NT2/D1 (cell line): ENCODE data around the gene CPEB4.
A peak's percentile ranks its signal among the peaks of the same experiment; 100 is the strongest.

Experiments used
- DNase-seq: peaks from one replicate; pipeline ENCODE4 v3.0.0-alpha.2; 2011; ENCODE audit warnings: low read depth, low spot score
- H3K27me3 ChIP-seq: 2 replicates; pipeline ENCODE4 v1.6.0; 2011; ENCODE audit warnings: mild to moderate bottlenecking; ENCODE audit not compliant: insufficient read length, insufficient read depth
- H3K36me3 ChIP-seq: 2 replicates; pipeline ENCODE4 v1.6.1; 2011; ENCODE audit warnings: mild to moderate bottlenecking, low read length, mixed read lengths; ENCODE audit not compliant: insufficient read depth, insufficient read length
- H3K4me1 ChIP-seq: 2 replicates; pipeline ENCODE4 v1.5.1; 2011; ENCODE audit not compliant: insufficient read depth, insufficient read length
- H3K4me3 ChIP-seq: 2 replicates; pipeline ENCODE4 v1.5.1; 2011; ENCODE audit warnings: low read depth; ENCODE audit not compliant: insufficient read length
- H3K9ac ChIP-seq: 2 replicates; pipeline ENCODE4 v1.6.0; 2011; ENCODE audit warnings: low read depth; ENCODE audit not compliant: insufficient read length
- H3K9me3 ChIP-seq: 2 replicates; pipeline ENCODE4 v1.5.1; 2011; ENCODE audit warnings: mild to moderate bottlenecking, low read length; ENCODE audit not compliant: insufficient read depth
- SUZ12 ChIP-seq: IDR thresholded peaks from 2 replicates; pipeline ENCODE4 v1.6.1; 2011; ENCODE audit not compliant: insufficient read length, insufficient read depth; ENCODE audit errors: extremely low read depth
- YY1 ChIP-seq: IDR thresholded peaks from 2 replicates; pipeline ENCODE4 v1.6.1; 2011; ENCODE audit not compliant: insufficient read length, insufficient read depth
- ZNF274 ChIP-seq: IDR thresholded peaks from 2 replicates; pipeline ENCODE4 v1.6.1; 2011; ENCODE audit warnings: mild to moderate bottlenecking, low read depth, low read length

The CPEB4 gene

DNA sequence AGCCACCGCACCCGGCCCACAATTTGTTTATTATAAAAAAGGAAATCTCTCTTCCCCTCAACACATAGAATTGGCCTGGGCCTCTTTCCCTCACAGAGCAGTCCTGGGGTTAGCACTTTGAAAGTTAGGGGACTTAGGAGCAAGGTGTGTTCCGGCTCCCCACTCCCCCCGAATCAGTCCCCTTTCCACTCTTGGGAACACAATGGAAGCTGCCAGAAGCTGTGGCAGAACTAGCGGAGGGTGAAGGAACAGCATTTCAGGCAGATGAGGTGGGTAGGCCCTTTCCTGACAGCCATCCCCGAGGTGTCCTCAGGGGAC, 84.4 kb downstream of the CPEB4 start:
- DNase-seq, result no peak
- H3K27me3 ChIP-seq, result no peaks in the 10 kb centered on the region
- H3K4me1 ChIP-seq, result peaks cover 10% of the 10 kb centered on the region
- no peak overlapping the region for H3K4me3 ChIP-seq
- no peak overlapping the region for H3K9ac ChIP-seq
- no peaks in the 10 kb centered on the region for H3K36me3 ChIP-seq
- H3K9me3 ChIP-seq, result no peaks in the 10 kb centered on the region
- TF ChIP-seq ZNF274, result no peak
- no peak for TF ChIP-seq SUZ12
- TF ChIP-seq YY1, result no peak

- Histone ChIP-seq H3K27me3 (no peaks in the 10 kb centered on the region), H3K9me3 (no peaks in the 10 kb centered on the region; the same call in 1 of the 2 replicates), H3K4me1 (peaks cover 10% of the 10 kb centered on the region), H3K9ac (peak overlapping the region; percentile 67), H3K4me3 (peak overlapping the region; percentile 24), H3K36me3 (no peaks in the 10 kb centered on the region)
- TF ChIP-seq ZNF274, result no peak
- TF ChIP-seq SUZ12, result no peak
- no peak for TF ChIP-seq YY1
- peak; percentile 76 for DNase-seq
These were observed 84.9 kb downstream of the CPEB4 start for GRCh38 chr5:173972925-173973615.

- H3K9me3 ChIP-seq, result no peaks in the 10 kb centered on the region; the same call in 1 of the 2 replicates
- TF ChIP-seq ZNF274 (no peak), YY1 (no peak), SUZ12 (no peak)
- H3K9ac ChIP-seq, result peak overlapping the region; percentile 67
- peaks cover 10% of the 10 kb centered on the region for H3K4me1 ChIP-seq
- no peaks in the 10 kb centered on the region for H3K36me3 ChIP-seq
- peak overlapping the region; percentile 24 for H3K4me3 ChIP-seq
- no peak for DNase-seq
- no peaks in the 10 kb centered on the region for H3K27me3 ChIP-seq
These were observed 85.4 kb downstream of the CPEB4 start for GRCh38 chr5:173973616-173973969.

DNA sequence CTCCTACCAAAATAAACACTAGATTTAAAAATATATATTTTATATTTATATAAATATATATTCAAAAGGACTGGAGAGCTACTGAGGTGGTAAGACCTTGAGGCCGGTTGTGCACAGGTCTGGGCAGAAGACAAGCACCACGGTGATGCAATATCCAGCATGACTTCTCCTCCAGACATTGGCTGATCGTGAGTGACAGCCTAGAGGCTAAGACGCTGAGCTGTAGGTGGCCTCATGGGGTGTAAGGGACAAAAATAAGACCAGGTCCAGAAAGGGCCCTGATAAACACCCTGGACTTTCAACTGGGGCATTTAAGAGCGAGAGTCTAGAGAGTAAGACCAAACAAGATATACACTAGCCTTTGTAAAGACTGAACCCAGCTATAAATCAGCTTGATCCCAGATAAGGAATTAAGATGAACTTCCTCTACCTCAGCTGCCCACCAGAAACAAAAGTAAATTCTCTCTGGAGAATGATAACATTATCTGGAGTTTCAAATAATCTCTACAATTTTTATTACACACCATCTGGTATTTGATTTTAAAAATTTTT, 86.6 kb downstream of the CPEB4 start:
- TF ChIP-seq SUZ12, result no peak
- TF ChIP-seq YY1, result no peak
- no peak for TF ChIP-seq ZNF274
- peaks cover 7% of the 10 kb centered on the region for H3K4me1 ChIP-seq
- no peaks in the 10 kb centered on the region for H3K27me3 ChIP-seq
- DNase-seq, result no peak
- no peak overlapping the region for H3K4me3 ChIP-seq
- H3K36me3 ChIP-seq, result no peaks in the 10 kb centered on the region
- no peak overlapping the region for H3K9ac ChIP-seq
- H3K9me3 ChIP-seq, result no peaks in the 10 kb centered on the region; the same call in 1 of the 2 replicates

- no peak overlapping the region for H3K4me3 ChIP-seq
- peaks cover 5% of the 10 kb centered on the region for H3K4me1 ChIP-seq
- H3K27me3 ChIP-seq, result no peaks in the 10 kb centered on the region
- H3K9ac ChIP-seq, result peak overlapping the region; percentile 27
- H3K9me3 ChIP-seq, result peaks cover 5% of the 10 kb centered on the region; the same call in 1 of the 2 replicates
- no peaks in the 10 kb centered on the region for H3K36me3 ChIP-seq
- DNase-seq, result no peak
- TF ChIP-seq YY1 (no peak), ZNF274 (no peak), SUZ12 (no peak)
These were observed 93.1 kb downstream of the CPEB4 start for GRCh38 chr5:173981185-173981761.

DNA sequence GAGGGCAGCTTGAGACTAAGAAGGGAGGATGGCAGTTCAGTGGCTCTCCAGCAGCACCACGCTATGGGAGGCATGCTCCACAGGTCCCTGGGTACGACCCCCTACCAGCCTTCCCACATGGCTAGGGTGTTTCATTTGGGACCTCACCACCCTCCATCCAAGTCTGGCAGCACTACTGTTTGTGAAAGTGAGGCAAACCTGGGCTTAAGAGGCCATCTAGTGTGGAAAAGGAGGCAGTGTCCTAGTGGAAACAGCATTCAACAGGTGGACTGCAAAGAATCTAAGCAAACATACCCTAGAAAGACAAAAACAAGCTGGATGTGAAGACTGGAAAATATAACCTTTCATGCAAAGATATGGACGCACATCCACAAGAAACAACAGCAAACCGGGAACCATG, 96.1 kb downstream of the CPEB4 start:
- Histone ChIP-seq H3K4me3 (no peak overlapping the region), H3K27me3 (no peaks in the 10 kb centered on the region), H3K9me3 (peaks cover 5% of the 10 kb centered on the region; the same call in 1 of the 2 replicates), H3K4me1 (peaks cover 5% of the 10 kb centered on the region), H3K36me3 (no peaks in the 10 kb centered on the region), H3K9ac (no peak overlapping the region)
- TF ChIP-seq ZNF274 (no peak), YY1 (no peak), SUZ12 (no peak)
- DNase-seq, result no peak
